K562 (cell line): ENCODE measurements around the gene COG2. TPM values are rescaled to one million over a fixed set of nuclear protein-coding genes. Genes with fewer than 3 reads are reported as not detected.
A peak's percentile ranks its signal among the peaks of the same experiment; 100 is the strongest.

ENCODE experiments used
- CBX1 ChIP-seq: sonication (generic); IDR thresholded peaks from 2 replicates; pipeline ENCODE4 v1.6.1; 2016; ENCODE audit warnings: antibody characterized with exemption, low read depth, mild to moderate bottlenecking
- CHCHD3 ChIP-seq: fragments of 250-450 bp; sonication (Bioruptor Pico); IDR thresholded peaks from 2 replicates; pipeline ENCODE4 v2.1.2; 2022; ENCODE audit warnings: mild to moderate bottlenecking
- CTBP1 ChIP-seq: fragments of 450-650 bp; IDR thresholded peaks from 2 replicates; pipeline ENCODE4 v1.6.1; 2016; ENCODE audit warnings: borderline replicate concordance
- ETS2 ChIP-seq: IDR thresholded peaks from 2 replicates; pipeline ENCODE4 v1.6.1; 2016; ENCODE audit warnings: borderline replicate concordance, missing genetic modification characterization, mild to moderate bottlenecking, moderate library complexity, missing compliant biosample characterization; ENCODE audit not compliant: poor library complexity, severe bottlenecking
- HDAC1 ChIP-seq, 2 experiments: fragments of 450-650 bp; IDR thresholded peaks; 2 replicates each; pipeline ENCODE4 v1.6.1; 2016 to 2017; ENCODE audit warnings: inconsistent platforms in 1 of 2, mild to moderate bottlenecking in 1 of 2, moderate library complexity in 1 of 2
- KHSRP ChIP-seq: fragments of 450-650 bp; IDR thresholded peaks from 2 replicates; pipeline ENCODE4 v1.6.1; 2017
- LCOR ChIP-seq: sonication (generic); formaldehyde crosslinking; IDR thresholded peaks from 2 replicates; pipeline ENCODE4 v1.8.0; 2022; ENCODE audit warnings: mild to moderate bottlenecking, missing genetic modification reagents
- NEUROD1 ChIP-seq: fragments of 150-350 bp; IDR thresholded peaks from 2 replicates; pipeline ENCODE4 v1.6.1; 2014; ENCODE audit warnings: borderline replicate concordance, low read length, low read depth; ENCODE audit not compliant: partially characterized antibody
- RAD21 ChIP-seq, 2 experiments: fragments of 250-450 bp in 1 of 2; fragments of 450-650 bp in 1 of 2; sonication (Bioruptor Pico) in 1 of 2; formaldehyde crosslinking in 1 of 2; IDR thresholded peaks in 1 of 2; conservative IDR thresholded peaks in 1 of 2; 2 replicates each; pipeline versions ENCODE4 v1.4.0 to v1.8.0; 2020 to 2022; ENCODE audit warnings: mild to moderate bottlenecking in 2 of 2, moderate library complexity in 1 of 2
- RREB1 ChIP-seq: fragments of 250-450 bp; sonication (Bioruptor Pico); IDR thresholded peaks from 2 replicates; pipeline ENCODE4 v1.4.0; 2020
- SMARCC2 ChIP-seq: fragments of 450-650 bp; IDR thresholded peaks from 2 replicates; pipeline ENCODE4 v1.6.1; 2017; ENCODE audit warnings: antibody characterized with exemption, moderate library complexity, mild to moderate bottlenecking, low read depth
- SMARCE1 ChIP-seq: fragments of 450-650 bp; IDR thresholded peaks from 2 replicates; pipeline ENCODE4 v1.7.1; 2016; ENCODE audit warnings: mild to moderate bottlenecking
- SRF ChIP-seq, 2 experiments: fragments of 250-450, 450-650 bp in 1 of 2; sonication (Bioruptor Pico) in 1 of 2; sonication (generic) in 1 of 2; formaldehyde crosslinking; IDR thresholded peaks; 2 replicates each; pipeline versions ENCODE4 v1.5.0 to v1.5.1; 2020 to 2022; ENCODE audit warnings: mild to moderate bottlenecking in 1 of 2, missing genetic modification reagents in 1 of 2
- XRCC5 ChIP-seq: fragments of 200-400 bp; formaldehyde crosslinking; IDR thresholded peaks from 2 replicates; pipeline ENCODE4 v1.6.1; 2017; ENCODE audit warnings: low read depth, mild to moderate bottlenecking, low read length
- ZFX ChIP-seq: sonication (generic); formaldehyde crosslinking; IDR thresholded peaks from 2 replicates; pipeline ENCODE4 v1.8.0; 2022; ENCODE audit warnings: mild to moderate bottlenecking, missing genetic modification reagents, moderate library complexity
- ZNF232 ChIP-seq: sonication (generic); formaldehyde crosslinking; IDR thresholded peaks from 2 replicates; pipeline ENCODE4 v1.8.0; 2022; ENCODE audit warnings: mild to moderate bottlenecking, missing genetic modification reagents
- polyA plus RNA-seq, 8 experiments: library from polyadenylated mRNA; depleted of rRNA in 4 of 8; stranded (reverse) in 5 of 8; unstranded in 3 of 8; fragments of >200 nt; fragmentation: Nextera tagmentation in 2 of 8; fragmentation: Illumina TruSeq in 1 of 8; extraction: Ambion mirVana in 2 of 8; extraction: Trizol in 1 of 8; gene quantifications; 2 replicates each; pipeline versions ENCODE4 v1.2.1 to v1.2.3, GENCODE V29; 2011 to 2014; ENCODE audit warnings: inconsistent platforms in 1 of 8, missing spikeins in 1 of 8
- total RNA-seq, 7 experiments: library from RNA; depleted of rRNA in 6 of 7; stranded (reverse); fragments of >200 nt in 6 of 7; fragmentation: Illumina TruSeq in 2 of 7; extraction: Trizol in 2 of 7; gene quantifications; 2 replicates each; pipeline versions ENCODE4 v1.2.1 to v1.2.3, GENCODE V29; 2011 to 2021; ENCODE audit warnings: low replicate concordance in 1 of 7
- TF ChIP-seq, protein P1 (sequence below): fragments of 150-350 bp; IDR thresholded peaks from 2 replicates; pipeline ENCODE4 v1.6.1; 2014; ENCODE audit warnings: low read depth, mild to moderate bottlenecking, low read length, borderline replicate concordance

Gene COG2
- total and polyA plus RNA-seq, 9 of the 15 experiments (the other 6 are each of a cell fraction or from before 2014, with no cell fraction given): 22.0 to 51.7 (median 33.3) TPM

DNA sequence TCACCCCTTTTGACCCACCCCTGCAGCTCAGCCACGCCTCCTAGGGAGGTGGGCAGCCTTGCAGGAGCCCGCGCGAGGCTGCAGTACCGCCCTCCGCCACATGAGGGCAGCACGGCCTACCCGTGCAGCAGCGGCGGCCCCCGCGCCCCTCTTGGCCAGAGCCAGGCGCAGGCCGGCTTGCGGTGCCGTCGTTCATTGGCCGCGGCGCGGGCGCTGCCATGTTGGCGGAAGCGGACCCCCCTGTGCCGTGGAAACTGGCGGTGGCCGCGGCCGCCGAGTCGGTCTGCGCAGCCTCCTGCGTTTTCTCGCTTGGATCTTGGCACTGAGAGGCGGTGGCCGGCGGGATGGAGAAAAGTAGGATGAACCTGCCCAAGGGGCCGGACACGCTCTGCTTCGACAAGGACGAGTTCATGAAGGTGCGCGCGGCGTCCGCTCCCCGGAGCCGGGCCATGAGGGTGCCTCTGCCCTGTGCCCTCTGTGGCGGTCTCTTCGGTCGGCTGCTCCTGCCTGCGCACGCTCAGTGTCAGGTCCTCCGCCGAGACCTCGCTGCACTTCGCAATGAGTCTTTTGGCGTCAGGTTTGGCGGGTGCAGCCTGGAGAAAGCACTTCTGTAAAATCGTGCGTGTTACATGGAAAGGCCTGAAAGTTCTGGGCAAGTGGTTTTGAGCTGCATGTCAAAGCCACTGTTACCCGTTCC lies at the start of gene COG2 (continued):
- TF ChIP-seq, protein P1, sequence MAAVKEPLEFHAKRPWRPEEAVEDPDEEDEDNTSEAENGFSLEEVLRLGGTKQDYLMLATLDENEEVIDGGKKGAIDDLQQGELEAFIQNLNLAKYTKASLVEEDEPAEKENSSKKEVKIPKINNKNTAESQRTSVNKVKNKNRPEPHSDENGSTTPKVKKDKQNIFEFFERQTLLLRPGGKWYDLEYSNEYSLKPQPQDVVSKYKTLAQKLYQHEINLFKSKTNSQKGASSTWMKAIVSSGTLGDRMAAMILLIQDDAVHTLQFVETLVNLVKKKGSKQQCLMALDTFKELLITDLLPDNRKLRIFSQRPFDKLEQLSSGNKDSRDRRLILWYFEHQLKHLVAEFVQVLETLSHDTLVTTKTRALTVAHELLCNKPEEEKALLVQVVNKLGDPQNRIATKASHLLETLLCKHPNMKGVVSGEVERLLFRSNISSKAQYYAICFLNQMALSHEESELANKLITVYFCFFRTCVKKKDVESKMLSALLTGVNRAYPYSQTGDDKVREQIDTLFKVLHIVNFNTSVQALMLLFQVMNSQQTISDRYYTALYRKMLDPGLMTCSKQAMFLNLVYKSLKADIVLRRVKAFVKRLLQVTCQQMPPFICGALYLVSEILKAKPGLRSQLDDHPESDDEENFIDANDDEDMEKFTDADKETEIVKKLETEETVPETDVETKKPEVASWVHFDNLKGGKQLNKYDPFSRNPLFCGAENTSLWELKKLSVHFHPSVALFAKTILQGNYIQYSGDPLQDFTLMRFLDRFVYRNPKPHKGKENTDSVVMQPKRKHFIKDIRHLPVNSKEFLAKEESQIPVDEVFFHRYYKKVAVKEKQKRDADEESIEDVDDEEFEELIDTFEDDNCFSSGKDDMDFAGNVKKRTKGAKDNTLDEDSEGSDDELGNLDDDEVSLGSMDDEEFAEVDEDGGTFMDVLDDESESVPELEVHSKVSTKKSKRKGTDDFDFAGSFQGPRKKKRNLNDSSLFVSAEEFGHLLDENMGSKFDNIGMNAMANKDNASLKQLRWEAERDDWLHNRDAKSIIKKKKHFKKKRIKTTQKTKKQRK: peak; percentile 44; the same call in 1 of the 2 replicates
- TF ChIP-seq LCOR (CRISPR knock-in tag) (peak; percentile 75), SMARCC2 (no peak), SMARCE1 (0 out of 2 replicates have a peak, but pooled peaks have one; percentile 12), CHCHD3 (CRISPR knock-in tag) (no peak), KHSRP (no peak), ETS2 (tag) (no peak), XRCC5 (peak; percentile 99), RREB1 (CRISPR knock-in tag) (0 out of 2 replicates have a peak, but pooled peaks have one; percentile 42), NEUROD1 (peak; percentile 80), SRF (CRISPR knock-in tag; IDR thresholded peaks at IDR 0.05) (peak in 1 of 2 experiments; percentile 63; a peak in 1 of 4 replicates), RAD21 (CRISPR knock-in tag; conservative IDR thresholded peaks at IDR 0.05 in 1 of 2, IDR thresholded peaks at IDR 0.05 in 1 of 2) (peak; percentile 39 to 54; a peak in 3 of 4 replicates), HDAC1 (IDR thresholded peaks at IDR 0.05) (peak in 1 of 2 experiments; percentile 95; a peak in 3 of 4 replicates), ZFX (peak; percentile 86), CBX1 (peak; percentile 86), CTBP1 (peak; percentile 99), ZNF232 (CRISPR knock-in tag) (no peak; the same call in 1 of the 2 replicates)
